Measurements from ENCODE around the gene CHCHD1.

DNA sequence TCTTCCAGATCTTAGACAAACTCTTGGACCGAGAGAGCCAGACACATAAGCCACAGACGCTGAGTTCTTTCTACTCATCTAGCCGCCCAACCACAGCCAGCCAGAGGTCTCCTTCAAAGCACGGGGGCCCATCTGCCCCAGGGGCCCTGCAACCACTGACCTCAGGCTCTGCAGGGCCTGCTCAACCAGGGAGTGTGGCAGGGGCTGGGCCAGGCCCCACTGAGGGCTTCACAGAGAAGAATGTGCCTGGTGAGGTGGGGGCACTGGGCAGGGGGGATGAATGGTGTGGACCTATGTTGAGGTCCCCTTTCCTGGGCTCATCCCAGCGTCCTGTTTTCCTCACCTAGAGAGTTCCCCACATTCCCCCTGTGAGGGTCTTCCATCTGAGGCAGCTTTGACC lies 14.9 kb downstream of the CHCHD1 start:
- TF ChIP-seq, protein P1, sequence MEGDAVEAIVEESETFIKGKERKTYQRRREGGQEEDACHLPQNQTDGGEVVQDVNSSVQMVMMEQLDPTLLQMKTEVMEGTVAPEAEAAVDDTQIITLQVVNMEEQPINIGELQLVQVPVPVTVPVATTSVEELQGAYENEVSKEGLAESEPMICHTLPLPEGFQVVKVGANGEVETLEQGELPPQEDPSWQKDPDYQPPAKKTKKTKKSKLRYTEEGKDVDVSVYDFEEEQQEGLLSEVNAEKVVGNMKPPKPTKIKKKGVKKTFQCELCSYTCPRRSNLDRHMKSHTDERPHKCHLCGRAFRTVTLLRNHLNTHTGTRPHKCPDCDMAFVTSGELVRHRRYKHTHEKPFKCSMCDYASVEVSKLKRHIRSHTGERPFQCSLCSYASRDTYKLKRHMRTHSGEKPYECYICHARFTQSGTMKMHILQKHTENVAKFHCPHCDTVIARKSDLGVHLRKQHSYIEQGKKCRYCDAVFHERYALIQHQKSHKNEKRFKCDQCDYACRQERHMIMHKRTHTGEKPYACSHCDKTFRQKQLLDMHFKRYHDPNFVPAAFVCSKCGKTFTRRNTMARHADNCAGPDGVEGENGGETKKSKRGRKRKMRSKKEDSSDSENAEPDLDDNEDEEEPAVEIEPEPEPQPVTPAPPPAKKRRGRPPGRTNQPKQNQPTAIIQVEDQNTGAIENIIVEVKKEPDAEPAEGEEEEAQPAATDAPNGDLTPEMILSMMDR (conservative IDR thresholded peaks at IDR 0.05; ENCODE audit: low read length) = no peak
- no peak for TF ChIP-seq EZH2phosphoT487 (IDR thresholded peaks at IDR 0.05; ENCODE audit: borderline replicate concordance)

Data from Loucy (cell line).